Effector memory CD4-positive, alpha-beta T cell (primary cell): ENCODE results near the gene GALNT17.

Experiments used
- DNase-seq, 3 donors: peaks; one replicate each; pipeline ENCODE4 v3.0.0-alpha.2; 2020
- H3K27ac ChIP-seq: 2 replicates; pipeline ENCODE4 v1.7.0; 2013; ENCODE audit warnings: mild to moderate bottlenecking, low read length, moderate library complexity; ENCODE audit not compliant: insufficient read depth, poor library complexity, severe bottlenecking
- H3K27me3 ChIP-seq: replicated peaks from 2 replicates; pipeline ENCODE4 v1.7.0; 2013; ENCODE audit warnings: mild to moderate bottlenecking, low read length; ENCODE audit not compliant: insufficient read depth, control insufficient read depth, poor library complexity, severe bottlenecking
- H3K36me3 ChIP-seq: 2 replicates; pipeline ENCODE4 v1.7.0; 2013; ENCODE audit warnings: mild to moderate bottlenecking, low read length, moderate library complexity; ENCODE audit not compliant: control insufficient read depth, insufficient read depth
- H3K4me1 ChIP-seq: 2 replicates; pipeline ENCODE4 v1.7.0; 2013; ENCODE audit warnings: low read length, mild to moderate bottlenecking; ENCODE audit not compliant: control insufficient read depth, insufficient read depth, poor library complexity, severe bottlenecking
- H3K4me3 ChIP-seq: 2 replicates; pipeline ENCODE4 v1.7.0; 2013; ENCODE audit warnings: low read length, low read depth, mild to moderate bottlenecking; ENCODE audit not compliant: insufficient read depth, poor library complexity, severe bottlenecking
- H3K9me3 ChIP-seq: 2 replicates; pipeline ENCODE4 v1.7.0; 2013; ENCODE audit warnings: mild to moderate bottlenecking, low read length, moderate library complexity; ENCODE audit not compliant: control insufficient read depth

Gene GALNT17

DNA sequence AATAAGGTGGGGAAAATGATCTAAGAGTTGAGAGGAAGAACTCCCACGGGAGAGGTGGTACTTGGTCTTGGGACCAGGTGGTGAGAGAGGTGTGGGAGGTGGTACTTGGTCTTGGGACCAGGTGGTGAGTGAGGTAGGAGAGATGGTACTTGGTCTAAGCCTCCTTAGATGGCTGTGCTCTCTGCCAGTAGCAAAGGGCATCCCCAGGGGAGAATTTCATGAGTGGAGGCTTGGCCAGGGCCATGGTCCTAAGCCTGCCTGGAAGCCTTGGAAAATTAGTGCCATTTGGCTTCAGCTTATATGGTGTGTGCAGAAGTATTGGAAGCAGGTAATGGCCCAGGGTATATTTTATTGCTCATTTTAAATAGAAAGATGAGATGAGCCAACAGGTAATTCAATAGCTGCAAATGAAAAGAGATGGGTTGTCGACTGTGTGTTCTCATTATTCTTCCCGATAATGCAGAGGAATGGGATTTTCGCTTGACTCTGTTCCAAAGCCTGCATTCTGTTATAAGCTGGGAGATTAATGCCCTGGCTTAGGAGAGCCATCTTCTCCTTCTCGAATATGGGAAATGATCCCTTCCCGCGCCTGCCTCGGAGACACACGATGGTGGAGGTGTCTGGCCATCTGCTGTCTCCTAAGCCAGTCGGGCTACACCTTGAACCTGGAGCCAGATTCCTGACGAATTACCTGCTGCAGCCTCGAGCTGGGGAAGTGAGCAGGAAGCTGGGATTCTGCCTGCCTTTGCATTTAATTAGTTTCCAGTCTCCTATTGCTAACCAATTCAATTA, 287.8 kb downstream of the GALNT17 start:
- no peak overlapping the region for H3K4me3 ChIP-seq
- DNase-seq = no peak
- no peaks in the 10 kb centered on the region for H3K36me3 ChIP-seq
- H3K4me1 ChIP-seq = no peaks in the 10 kb centered on the region
- no peaks in the 10 kb centered on the region for H3K9me3 ChIP-seq
- H3K27ac ChIP-seq = no peak overlapping the region
- no peaks in the 10 kb centered on the region for H3K27me3 ChIP-seq

DNA sequence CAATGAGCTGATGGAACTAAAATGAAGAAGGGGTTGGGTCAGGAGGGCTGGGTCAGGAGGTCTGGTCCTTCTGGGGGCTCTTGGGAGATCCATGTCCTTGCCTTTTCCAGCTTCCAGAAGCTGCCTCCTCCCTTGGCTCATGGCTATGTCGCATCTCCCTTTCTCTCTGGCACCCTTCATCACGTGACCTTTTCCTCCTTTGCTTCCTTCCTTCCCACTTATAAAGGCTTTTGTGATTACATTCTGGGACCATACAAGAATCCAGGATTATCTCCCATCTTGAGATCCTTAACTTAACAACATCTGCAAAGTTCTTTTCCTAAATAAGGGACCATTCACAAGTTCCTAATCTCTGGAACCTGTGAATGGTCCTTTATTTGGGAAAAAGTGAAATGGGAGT, 290.2 kb downstream of the GALNT17 start:
- no peaks in the 10 kb centered on the region for H3K4me1 ChIP-seq
- H3K27ac ChIP-seq = no peak overlapping the region
- no peaks in the 10 kb centered on the region for H3K36me3 ChIP-seq
- H3K27me3 ChIP-seq = no peaks in the 10 kb centered on the region
- no peak for DNase-seq
- no peak overlapping the region for H3K4me3 ChIP-seq
- H3K9me3 ChIP-seq = no peaks in the 10 kb centered on the region

DNA sequence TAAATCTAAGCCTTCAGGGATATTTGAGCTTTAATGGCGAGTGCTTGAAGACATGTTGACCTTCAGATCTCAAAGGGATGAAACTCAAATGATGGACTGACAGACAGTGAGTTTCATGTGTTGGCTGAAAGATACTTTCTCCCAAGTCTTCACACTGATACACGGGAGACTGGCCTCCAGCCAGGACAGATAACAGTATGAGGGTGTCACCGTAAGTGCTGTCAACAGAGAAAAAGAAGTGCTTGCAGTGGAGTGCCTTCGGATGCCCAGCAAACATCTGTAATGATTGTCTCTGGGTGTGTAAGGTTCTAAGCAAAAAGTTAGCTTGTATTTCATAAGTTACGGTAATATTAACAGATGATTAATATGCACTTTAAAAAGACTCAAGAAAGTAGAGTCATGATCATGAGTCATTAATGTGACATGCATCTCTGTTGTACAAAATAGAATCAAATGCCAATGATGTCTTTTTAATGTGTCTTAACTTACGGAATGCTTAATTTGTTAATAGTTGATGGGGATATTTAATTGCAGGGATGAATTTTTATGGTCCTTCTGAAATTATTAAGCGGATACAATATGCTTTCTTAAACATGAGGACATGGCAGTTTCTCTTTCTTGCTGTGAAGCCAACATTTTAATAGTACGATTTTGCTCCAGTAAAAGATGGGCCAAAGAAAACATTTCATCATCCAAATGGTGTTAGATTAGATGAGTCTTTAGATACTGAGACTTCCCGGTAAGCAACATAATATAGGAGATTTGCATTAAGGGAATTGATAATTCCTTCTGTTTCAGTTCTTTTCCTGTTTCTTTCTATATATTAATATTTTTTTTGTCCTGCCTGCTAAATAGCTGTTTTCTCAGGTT, 292.5 kb downstream of the GALNT17 start:
- Histone ChIP-seq H3K27me3 (no peaks in the 10 kb centered on the region), H3K27ac (no peak overlapping the region), H3K9me3 (no peaks in the 10 kb centered on the region), H3K36me3 (no peaks in the 10 kb centered on the region), H3K4me1 (no peaks in the 10 kb centered on the region), H3K4me3 (no peak overlapping the region)
- no peak for DNase-seq

DNA sequence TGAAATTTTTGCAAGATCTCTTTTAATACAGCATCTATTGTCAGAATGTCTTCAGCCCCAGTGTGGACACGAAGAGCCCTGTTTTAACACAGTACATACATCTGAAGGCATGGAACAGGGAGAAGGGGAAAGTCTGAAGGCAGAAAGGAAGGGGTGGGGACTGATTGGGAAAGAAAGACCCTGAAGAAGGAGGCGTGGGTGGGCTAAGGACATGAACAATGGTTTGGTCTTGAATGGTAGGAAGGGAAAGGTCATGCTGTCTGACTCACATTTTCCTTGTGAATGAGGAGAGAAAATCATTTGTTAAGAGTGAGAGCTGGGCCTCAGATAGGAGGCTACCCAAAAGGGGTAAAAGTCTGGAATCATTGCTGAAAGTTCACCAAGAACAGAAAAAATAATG, 297.1 kb downstream of the GALNT17 start:
- Histone ChIP-seq H3K4me1 (no peaks in the 10 kb centered on the region), H3K4me3 (no peak overlapping the region), H3K27ac (no peak overlapping the region), H3K9me3 (no peaks in the 10 kb centered on the region), H3K36me3 (no peaks in the 10 kb centered on the region), H3K27me3 (no peaks in the 10 kb centered on the region)
- no peak for DNase-seq

DNA sequence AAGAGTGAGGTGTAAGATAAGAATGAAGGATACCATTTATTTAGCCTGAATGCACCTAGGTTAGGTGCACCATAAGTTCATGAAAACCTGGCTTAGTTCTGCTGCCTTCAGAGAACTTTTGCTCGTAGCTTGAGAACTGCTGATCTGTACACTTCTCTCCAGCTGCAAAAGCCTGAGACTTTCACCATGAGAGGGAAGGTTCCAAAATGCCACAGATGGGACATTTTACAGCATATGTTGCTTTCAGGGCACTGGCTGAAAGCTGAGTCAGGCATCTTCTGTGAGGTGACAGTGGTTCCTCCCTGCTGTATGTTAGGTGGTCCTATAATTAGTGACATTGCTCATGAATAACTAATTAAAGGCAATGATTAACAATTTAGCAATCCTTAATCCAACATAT, 298.3 kb downstream of the GALNT17 start:
- H3K4me3 ChIP-seq = no peak overlapping the region
- no peaks in the 10 kb centered on the region for H3K36me3 ChIP-seq
- no peaks in the 10 kb centered on the region for H3K27me3 ChIP-seq
- H3K4me1 ChIP-seq = no peaks in the 10 kb centered on the region
- no peak for DNase-seq
- no peaks in the 10 kb centered on the region for H3K9me3 ChIP-seq
- no peak overlapping the region for H3K27ac ChIP-seq

DNA sequence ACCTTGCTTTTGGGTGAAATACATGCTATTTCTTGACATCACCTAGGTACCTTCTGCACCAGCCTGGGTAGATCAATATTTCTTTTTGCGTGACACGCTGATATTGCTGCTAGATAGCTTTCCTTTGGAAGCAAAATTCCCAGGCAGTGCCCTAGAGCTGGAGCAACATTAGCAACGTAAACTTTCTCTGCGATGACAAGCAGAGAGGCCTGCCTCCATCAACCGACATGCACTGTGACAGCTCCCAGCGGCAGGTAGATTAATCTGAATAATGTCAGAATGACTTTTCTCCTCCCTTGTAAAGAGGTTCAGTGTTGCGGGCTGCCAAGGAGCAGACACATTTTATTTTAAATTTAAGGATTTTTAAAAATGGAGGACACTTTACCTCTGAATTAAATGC, 307.4 kb downstream of the GALNT17 start:
- DNase-seq = no peak
- no peaks in the 10 kb centered on the region for H3K27me3 ChIP-seq
- no peak overlapping the region for H3K4me3 ChIP-seq
- no peak overlapping the region for H3K27ac ChIP-seq
- H3K9me3 ChIP-seq = no peaks in the 10 kb centered on the region
- no peaks in the 10 kb centered on the region for H3K4me1 ChIP-seq
- no peaks in the 10 kb centered on the region for H3K36me3 ChIP-seq

DNA sequence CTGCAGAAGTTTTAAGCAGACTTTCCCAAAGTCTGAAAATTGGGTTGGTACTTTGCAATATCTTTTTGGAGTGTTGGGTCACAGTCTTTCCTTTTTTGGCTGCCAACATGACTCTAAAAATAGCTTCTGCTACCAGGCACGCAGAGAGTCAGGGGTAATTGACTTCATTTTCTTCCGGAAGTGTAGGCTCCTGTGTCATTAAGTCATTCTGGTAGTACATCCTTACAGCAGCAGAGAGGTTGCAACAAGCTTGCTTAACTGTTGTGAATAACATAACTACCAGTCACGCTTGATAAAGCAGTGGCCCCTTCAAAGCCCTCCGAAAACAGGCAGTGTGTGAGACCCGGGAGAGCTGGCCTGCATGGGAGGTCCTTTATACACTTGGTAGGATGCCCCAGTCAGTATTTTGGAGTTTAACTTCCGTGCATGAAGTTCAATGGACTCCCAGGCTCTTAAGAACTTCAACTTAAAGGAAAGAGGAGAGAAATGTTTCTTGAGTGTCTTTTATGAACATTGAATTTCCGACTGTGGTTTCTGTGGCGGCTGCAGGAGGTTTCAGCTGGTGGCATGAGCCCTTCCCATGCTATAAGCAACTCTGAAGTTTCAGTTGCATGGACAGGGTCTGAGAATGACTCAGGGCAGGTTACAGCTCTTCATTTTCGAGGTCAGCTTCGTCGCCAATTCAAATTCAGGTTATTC, 310.7 kb downstream of the GALNT17 start:
- Histone ChIP-seq H3K27me3 (no peaks in the 10 kb centered on the region), H3K36me3 (no peaks in the 10 kb centered on the region), H3K27ac (no peak overlapping the region), H3K4me1 (no peaks in the 10 kb centered on the region), H3K9me3 (no peaks in the 10 kb centered on the region), H3K4me3 (no peak overlapping the region)
- DNase-seq = no peak

DNA sequence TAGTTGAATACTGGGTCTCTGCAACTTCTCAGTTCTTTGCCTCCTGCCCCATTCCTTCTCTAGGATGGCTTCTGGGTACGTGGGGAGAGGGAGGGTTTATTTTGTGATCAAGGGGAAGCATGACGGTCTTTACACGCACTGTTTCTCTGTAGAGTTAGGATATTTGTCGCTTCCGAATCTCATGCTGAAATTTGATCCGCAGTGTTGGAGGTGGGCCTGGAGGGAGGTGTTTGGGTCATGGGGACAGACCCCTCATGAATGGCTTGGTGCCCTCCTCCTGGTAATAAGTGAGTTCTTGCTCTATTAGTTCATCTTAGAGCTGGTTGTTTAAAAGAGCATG, 311.2 kb downstream of the GALNT17 start:
- H3K36me3 ChIP-seq = no peaks in the 10 kb centered on the region
- no peaks in the 10 kb centered on the region for H3K9me3 ChIP-seq
- no peak overlapping the region for H3K4me3 ChIP-seq
- no peaks in the 10 kb centered on the region for H3K4me1 ChIP-seq
- no peak for DNase-seq
- H3K27ac ChIP-seq = no peak overlapping the region
- H3K27me3 ChIP-seq = no peaks in the 10 kb centered on the region

DNA sequence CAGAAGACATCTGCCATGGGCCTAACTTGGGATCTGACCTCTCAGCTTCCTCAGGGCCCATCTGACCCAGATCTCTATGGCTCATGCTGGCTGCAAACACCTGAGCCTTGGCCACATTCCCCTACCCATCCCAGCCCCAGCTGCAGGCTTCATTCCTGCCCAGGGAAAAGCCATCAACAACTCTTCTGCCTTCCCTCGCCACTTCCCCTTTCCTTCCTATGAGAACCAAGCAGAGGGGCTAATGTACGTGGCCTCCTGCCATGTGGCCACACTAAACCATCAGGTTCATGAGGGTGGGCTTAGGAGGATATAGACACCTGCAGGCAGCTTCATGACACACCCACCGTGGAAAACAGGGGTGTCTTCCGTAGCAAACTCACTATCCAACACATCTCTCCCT, 312.2 kb downstream of the GALNT17 start:
- H3K36me3 ChIP-seq = no peaks in the 10 kb centered on the region
- H3K4me3 ChIP-seq = no peak overlapping the region
- H3K9me3 ChIP-seq = no peaks in the 10 kb centered on the region
- H3K27ac ChIP-seq = no peak overlapping the region
- H3K27me3 ChIP-seq = no peaks in the 10 kb centered on the region
- DNase-seq = no peak
- H3K4me1 ChIP-seq = no peaks in the 10 kb centered on the region

DNA sequence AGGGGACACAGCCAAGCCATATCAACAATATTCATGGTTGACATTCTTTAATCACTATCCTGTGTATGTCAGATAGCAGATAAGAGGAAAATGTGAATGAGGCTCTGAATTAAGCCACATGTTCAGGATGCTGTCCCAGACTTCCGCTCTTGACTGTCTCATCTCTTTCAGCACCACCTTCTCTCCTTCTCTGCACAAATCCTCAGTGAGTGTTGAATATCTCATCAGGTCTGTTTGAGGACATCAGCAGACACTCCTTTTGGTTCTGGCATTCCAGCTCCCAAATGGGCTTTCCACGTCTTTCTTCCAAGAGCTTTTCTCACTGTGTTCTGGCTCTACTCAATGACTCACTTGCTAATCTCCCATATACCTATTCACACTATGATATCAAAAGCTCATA, 321.7 kb downstream of the GALNT17 start:
- Histone ChIP-seq H3K27me3 (no peaks in the 10 kb centered on the region), H3K4me1 (no peaks in the 10 kb centered on the region), H3K4me3 (no peak overlapping the region), H3K27ac (no peak overlapping the region), H3K9me3 (no peaks in the 10 kb centered on the region), H3K36me3 (no peaks in the 10 kb centered on the region)
- DNase-seq = no peak
